ENCODE results near the gene TEF. TPM values are rescaled to one million over a fixed set of nuclear protein-coding genes. Genes with fewer than 3 reads are reported as not detected.
"Not testable (repeated sequence)": the region's sequence is repeated elsewhere in the genome, so short reads cannot be mapped to it uniquely, and the experiment has no call there.

TEF gene
- total RNA-seq, 1 experiment from 2014 or later: 19.4 TPM

DNA sequence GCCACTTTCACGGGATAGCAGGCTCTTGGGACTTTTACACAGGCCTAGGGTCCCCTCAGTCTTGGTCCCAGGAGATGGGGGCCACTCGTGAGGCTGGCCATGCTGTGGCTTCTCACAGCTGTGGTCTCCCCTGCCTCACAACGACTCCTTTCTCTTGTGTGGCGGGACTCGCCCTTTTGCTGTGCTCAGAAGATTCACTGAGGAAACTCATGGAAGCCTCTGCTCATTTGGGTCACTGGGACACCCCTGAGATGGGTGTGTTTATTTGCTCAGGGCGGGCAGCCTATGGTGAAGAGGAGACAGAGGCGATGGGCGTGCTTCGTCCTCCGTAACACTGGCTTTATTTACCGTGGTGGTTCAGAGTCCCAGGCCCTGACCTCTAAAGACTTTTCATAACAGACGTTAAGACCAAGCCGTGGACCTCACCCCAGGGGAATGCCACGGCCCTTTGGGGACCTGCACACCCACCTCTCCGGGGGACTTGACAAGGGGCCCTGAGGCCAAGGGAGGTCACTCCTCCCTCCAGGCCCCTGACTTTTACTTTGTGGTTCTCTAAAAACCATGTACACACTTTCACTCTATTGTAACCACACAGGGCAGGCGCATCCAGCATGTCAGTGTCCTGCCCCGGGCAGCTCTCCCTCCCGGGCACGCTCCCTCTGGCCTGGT is 15.5 kb downstream of the TEF start:
- peaks cover 4% of the 10 kb centered on the region; the same call in 1 of the 2 replicates for H3F3A ChIP-seq (ENCODE audit: insufficient read depth, low read depth)
- ChIA-PET CTCF (no interaction called here), POLR2A (ENCODE audit: unreplicated experiment) (interaction anchor here (0.7 kb wide), 1 partner anchor 61 kb away, joined by 4 read pairs; no protein-coding TSS in a partner anchor)
- no peaks in the 10 kb centered on the region for H3K79me2 ChIP-seq (ENCODE audit: low read depth)
- H3K9me3 ChIP-seq (ENCODE audit: insufficient read depth, low read depth): no peaks in the 10 kb centered on the region
- no peak overlapping the region for H2AFZ ChIP-seq
- no peaks in the 10 kb centered on the region for H3K36me3 ChIP-seq (ENCODE audit: low read depth)
- intact Hi-C loops (cut with micrococcal nuclease; ENCODE audit: unreplicated experiment): no loop called here
- DNase-seq: no peak
- H3K4me3 ChIP-seq: no peak overlapping the region
- no peaks in the 10 kb centered on the region for H3K9me2 ChIP-seq (ENCODE audit: insufficient read depth)
- peaks cover 8% of the 10 kb centered on the region for H3K4me1 ChIP-seq (replicated peaks; ENCODE audit: insufficient read depth)
- no peaks in the 10 kb centered on the region for H4K20me1 ChIP-seq (ENCODE audit: insufficient read depth)
- H3K27ac ChIP-seq: no peak overlapping the region
- H3K27me3 ChIP-seq (ENCODE audit: insufficient read depth, low read depth): no peaks in the 10 kb centered on the region
- BruUV-seq (replicated peaks): no TSS peak
- no peak overlapping the region for H3K4me2 ChIP-seq
- no peak for TF ChIP-seq EZH2 (IDR thresholded peaks at IDR 0.05; ENCODE audit: low read depth)

DNA sequence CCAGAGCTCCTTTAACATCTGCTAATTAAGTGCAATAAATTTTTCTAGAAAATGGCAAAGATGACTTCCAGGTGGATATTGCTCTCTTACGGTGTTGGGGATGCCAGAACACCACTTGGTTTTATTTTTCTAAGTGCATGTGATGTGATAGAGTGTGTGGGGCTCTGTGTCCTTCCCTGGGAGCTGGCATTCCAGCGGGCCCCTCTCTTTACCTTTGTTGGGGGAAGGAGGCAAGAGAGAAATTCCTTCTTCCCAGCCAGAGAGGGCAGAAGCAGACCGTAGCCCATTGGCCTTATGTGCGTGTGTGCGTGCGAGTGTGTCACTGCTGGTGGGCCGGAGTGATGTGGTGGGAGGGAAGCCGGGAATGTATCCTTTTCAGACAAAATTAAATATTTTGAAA is 17.2 kb downstream of the TEF start:
- Histone ChIP-seq H3K36me3 (ENCODE audit: low read depth) (no peaks in the 10 kb centered on the region), H3K27ac (no peak overlapping the region), H3K9me2 (ENCODE audit: insufficient read depth) (no peaks in the 10 kb centered on the region), H3F3A (ENCODE audit: insufficient read depth, low read depth) (peaks cover 9% of the 10 kb centered on the region; the same call in 1 of the 2 replicates), H4K20me1 (ENCODE audit: insufficient read depth) (no peaks in the 10 kb centered on the region), H3K9me3 (ENCODE audit: insufficient read depth, low read depth) (no peaks in the 10 kb centered on the region), H3K4me3 (no peak overlapping the region), H3K79me2 (ENCODE audit: low read depth) (no peaks in the 10 kb centered on the region), H3K4me2 (no peak overlapping the region), H2AFZ (no peak overlapping the region), H3K4me1 (replicated peaks; ENCODE audit: insufficient read depth) (peaks cover 13% of the 10 kb centered on the region), H3K27me3 (ENCODE audit: insufficient read depth, low read depth) (no peaks in the 10 kb centered on the region)
- TF ChIP-seq, protein P1, sequence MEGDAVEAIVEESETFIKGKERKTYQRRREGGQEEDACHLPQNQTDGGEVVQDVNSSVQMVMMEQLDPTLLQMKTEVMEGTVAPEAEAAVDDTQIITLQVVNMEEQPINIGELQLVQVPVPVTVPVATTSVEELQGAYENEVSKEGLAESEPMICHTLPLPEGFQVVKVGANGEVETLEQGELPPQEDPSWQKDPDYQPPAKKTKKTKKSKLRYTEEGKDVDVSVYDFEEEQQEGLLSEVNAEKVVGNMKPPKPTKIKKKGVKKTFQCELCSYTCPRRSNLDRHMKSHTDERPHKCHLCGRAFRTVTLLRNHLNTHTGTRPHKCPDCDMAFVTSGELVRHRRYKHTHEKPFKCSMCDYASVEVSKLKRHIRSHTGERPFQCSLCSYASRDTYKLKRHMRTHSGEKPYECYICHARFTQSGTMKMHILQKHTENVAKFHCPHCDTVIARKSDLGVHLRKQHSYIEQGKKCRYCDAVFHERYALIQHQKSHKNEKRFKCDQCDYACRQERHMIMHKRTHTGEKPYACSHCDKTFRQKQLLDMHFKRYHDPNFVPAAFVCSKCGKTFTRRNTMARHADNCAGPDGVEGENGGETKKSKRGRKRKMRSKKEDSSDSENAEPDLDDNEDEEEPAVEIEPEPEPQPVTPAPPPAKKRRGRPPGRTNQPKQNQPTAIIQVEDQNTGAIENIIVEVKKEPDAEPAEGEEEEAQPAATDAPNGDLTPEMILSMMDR (conservative IDR thresholded peaks at IDR 0.05): no peak
- TF ChIP-seq EZH2 (IDR thresholded peaks at IDR 0.05; ENCODE audit: low read depth): no peak
- intact Hi-C loops (cut with micrococcal nuclease; ENCODE audit: unreplicated experiment): no loop called here
- CTCF ChIA-PET: interaction anchor here (0.6 kb wide), 1 partner anchor 17 kb away, joined by 3 read pairs; no protein-coding TSS in a partner anchor
- POLR2A ChIA-PET (ENCODE audit: unreplicated experiment): interaction anchor here (0.7 kb wide), 1 partner anchor 1217 kb away, joined by 3 read pairs; no protein-coding TSS in a partner anchor
- DNase-seq: no peak
- BruUV-seq (replicated peaks): no TSS peak

DNA sequence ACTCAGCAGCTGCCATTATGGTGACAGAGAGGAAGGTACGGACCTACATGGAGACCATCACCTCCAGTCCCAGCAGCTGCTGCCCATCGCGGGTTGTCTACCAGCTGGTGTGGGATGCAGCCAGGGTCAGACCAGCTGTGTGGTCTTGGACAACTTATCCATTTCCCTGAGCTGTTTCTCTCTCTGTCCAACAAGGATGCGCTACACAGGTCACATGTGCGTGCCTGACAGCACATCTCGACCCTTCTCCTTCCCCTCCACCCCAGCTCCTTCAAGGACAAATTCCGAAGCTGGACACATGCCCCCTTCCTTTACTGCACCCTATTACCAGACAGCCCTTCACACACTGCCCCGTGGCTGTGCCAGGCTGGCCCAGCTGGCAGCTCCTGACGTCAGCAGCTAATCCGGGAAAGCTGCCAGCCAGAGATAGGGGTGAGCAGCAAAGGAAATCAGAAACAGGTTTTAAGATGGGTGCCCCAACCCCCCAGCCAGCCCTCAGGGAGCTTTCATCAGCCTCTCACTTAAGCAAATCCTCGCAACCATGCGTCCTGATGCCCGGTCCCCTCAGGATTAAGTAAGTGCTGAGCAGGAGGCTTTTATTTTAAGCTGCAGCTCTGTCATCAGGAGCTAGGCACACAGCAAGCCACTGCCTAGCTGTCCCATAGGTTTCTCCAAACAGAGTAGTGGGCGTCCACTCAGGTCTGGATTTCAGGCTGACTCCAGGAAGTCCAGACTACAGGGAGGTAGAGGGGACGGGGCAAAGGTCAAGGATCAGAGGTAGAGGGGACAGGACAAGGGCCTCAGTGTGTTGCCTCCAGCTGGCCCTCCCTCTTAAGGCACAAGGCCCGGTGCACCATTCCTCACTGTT is 20.3 kb downstream of the TEF start:
- no peaks in the 10 kb centered on the region for H3K27me3 ChIP-seq (ENCODE audit: insufficient read depth, low read depth)
- CTCF ChIA-PET: interaction anchor here (0.6 to 1.7 kb wide), 4 partner anchors 38 to 164 kb away, joined by 3 to 6 read pairs (median 4); no protein-coding TSS in a partner anchor
- peaks cover 9% of the 10 kb centered on the region; the same call in 1 of the 2 replicates for H3F3A ChIP-seq (ENCODE audit: insufficient read depth, low read depth)
- no peaks in the 10 kb centered on the region for H3K9me3 ChIP-seq (ENCODE audit: insufficient read depth, low read depth)
- no peak overlapping the region; the same call in 1 of the 2 replicates for H3K4me3 ChIP-seq
- no peaks in the 10 kb centered on the region for H3K9me2 ChIP-seq (ENCODE audit: insufficient read depth)
- H3K4me2 ChIP-seq: peak overlapping the region; percentile 67
- peaks cover 13% of the 10 kb centered on the region for H3K4me1 ChIP-seq (replicated peaks; ENCODE audit: insufficient read depth)
- no peaks in the 10 kb centered on the region for H3K79me2 ChIP-seq (ENCODE audit: low read depth)
- POLR2A ChIA-PET (ENCODE audit: unreplicated experiment): interaction anchor here (0.5 to 1.0 kb wide), 6 partner anchors 11 to 129 kb away, joined by 3 to 21 read pairs (median 3); partner anchors contain the start of gene TOB2
- intact Hi-C loops (cut with micrococcal nuclease; ENCODE audit: unreplicated experiment): loop anchor here (10.0 kb wide), 1 partner anchor 193 kb away; no protein-coding TSS in a partner anchor
- no peaks in the 10 kb centered on the region for H4K20me1 ChIP-seq (ENCODE audit: insufficient read depth)
- BruUV-seq (replicated peaks): no TSS peak
- TF ChIP-seq, protein P1 (conservative IDR thresholded peaks at IDR 0.05): no peak
- no peak for TF ChIP-seq EZH2 (IDR thresholded peaks at IDR 0.05; ENCODE audit: low read depth)
- peak overlapping the region; percentile 70 for H3K27ac ChIP-seq
- H2AFZ ChIP-seq: peak overlapping the region; percentile 36; the same call in 1 of the 2 replicates
- no peaks in the 10 kb centered on the region for H3K36me3 ChIP-seq (ENCODE audit: low read depth)
- DNase-seq: peak; percentile 84 to 85

DNA sequence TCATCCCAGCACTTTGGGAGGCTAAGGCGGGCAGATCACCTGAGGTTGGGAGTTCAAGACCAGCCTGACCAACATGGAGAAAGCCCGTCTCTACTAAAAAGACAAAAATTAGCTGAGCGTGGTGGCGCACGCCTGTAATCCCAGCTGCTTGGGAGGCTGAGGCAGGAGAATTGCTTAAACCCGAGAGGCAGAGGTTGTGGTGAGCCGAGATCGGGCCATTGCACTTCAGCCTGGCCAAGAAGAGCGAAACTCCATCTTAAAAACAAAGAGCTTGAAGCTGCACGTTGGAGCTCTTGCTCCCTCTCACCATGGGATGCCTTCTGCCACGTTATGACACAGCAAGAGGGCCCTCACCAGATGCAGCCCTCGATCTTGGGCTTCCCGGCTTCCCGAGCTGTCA is 21.1 kb downstream of the TEF start:
- H3K36me3 ChIP-seq (ENCODE audit: low read depth); H3K79me2 ChIP-seq (ENCODE audit: low read depth); H3K9me2 ChIP-seq (ENCODE audit: insufficient read depth); DNase-seq; H4K20me1 ChIP-seq (ENCODE audit: insufficient read depth); H3K4me3 ChIP-seq; BruUV-seq (replicated peaks); H3K27me3 ChIP-seq (ENCODE audit: insufficient read depth, low read depth); POLR2A ChIA-PET (ENCODE audit: unreplicated experiment); H3F3A ChIP-seq (ENCODE audit: insufficient read depth, low read depth); H2AFZ ChIP-seq; H3K27ac ChIP-seq; H3K9me3 ChIP-seq (ENCODE audit: insufficient read depth, low read depth): not testable (repeated sequence)
- intact Hi-C loops (cut with micrococcal nuclease; ENCODE audit: unreplicated experiment): loop anchor here (10.0 kb wide), 1 partner anchor 192 kb away; no protein-coding TSS in a partner anchor
- CTCF ChIA-PET: interaction anchor here (1.7 kb wide), 1 partner anchor 115 kb away, joined by 6 read pairs; no protein-coding TSS in a partner anchor
- Histone ChIP-seq H3K4me2 (peak overlapping the region; percentile 67; the same call in 1 of the 2 replicates), H3K4me1 (replicated peaks; ENCODE audit: insufficient read depth) (peaks cover 13% of the 10 kb centered on the region)
